ENCODE measurements around the gene SLC25A27.

The SLC25A27 gene

DNA sequence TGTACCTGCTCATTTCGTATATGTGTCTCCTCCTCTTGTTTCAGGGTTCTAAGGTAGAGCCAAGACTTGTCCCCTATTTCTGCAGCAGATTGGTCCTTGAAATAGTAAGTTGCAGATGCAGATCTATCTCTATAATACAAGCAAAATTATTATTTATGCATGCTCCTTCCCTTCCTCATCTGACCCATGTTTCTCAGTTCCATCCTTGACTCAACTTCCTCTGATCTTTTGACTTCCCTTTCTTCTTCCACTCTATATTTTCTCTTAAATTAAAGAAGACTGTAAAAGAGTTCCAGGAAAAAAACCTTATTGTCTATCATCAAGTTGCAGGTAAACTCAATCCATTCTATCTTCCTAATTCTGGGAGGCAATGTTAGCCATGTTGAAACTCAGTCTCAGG is 58.7 kb downstream of the SLC25A27 start:
- no peak for DNase-seq (ENCODE audit: low read depth in 2 of 3, low spot score in 1 of 3)

DNA sequence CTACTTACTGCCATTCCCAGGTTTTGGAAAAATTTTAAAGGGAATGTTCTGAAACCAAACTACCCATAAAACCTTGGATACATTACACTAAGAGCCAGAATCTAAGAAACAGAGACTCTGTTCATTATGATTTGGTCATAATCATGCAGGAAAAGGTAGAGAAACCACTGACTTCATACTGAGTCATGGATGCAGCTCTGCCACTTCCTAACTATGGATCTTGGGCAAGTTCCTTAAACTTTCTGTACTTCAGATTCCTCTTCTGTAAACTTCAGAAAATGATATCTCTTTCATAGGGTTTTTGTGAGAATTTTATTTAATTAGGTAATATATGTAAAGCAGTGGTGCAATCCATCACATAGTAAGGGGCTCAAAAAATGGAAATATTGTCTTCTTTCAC is 62.4 kb downstream of the SLC25A27 start:
- no peak for DNase-seq (ENCODE audit: low read depth in 2 of 3, low spot score in 1 of 3)

DNA sequence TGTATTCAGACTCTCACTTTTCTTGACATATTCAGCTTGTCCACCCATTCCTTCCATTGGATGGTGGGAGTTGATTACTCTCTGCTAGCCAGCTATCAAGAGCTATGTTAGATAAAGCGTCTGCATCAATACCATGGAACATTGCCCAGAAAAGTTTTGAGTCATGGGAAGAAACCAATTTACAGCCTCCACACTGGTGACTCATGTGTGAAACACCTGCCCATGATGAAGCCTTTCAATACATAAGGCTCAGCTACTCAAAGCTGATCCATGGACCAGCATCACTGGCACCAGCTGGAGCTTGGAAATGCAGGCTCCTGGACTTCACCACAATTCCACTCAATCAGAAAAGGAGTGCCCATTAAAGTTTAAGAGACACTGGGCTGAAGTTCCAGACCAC is 66.3 kb downstream of the SLC25A27 start:
- no peak for DNase-seq (ENCODE audit: low read depth in 2 of 3, low spot score in 1 of 3)

DNA sequence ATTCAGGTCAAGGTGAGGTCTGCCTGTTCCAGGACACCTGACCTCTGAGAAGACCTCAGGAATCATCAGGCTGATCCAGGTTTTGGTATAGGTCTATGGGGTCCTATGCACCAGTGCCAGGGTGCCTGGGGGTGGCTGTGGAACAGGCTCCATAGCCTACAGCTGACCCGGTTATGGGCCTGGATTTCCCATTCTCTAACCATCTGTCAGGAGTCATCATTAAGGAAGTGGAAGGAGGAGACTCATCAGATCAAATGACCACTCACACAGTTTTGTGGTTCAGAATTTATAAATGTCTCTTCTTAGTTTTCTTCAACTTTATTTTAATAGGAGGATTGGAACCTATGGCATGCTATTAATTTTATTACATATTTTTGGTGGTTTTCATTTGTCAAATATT is 67.6 kb downstream of the SLC25A27 start:
- DNase-seq (ENCODE audit: low read depth in 2 of 3, low spot score in 1 of 3) = no peak

All from stimulated activated CD4-positive, alpha-beta T cell treated with anti-CD3 and anti-CD28 coated beads, Interleukin-12 subunit alpha, Interleukin-12 subunit beta, amount 100 ng/mL, for 48 hours (primary cell).